A673 (cell line): ENCODE results near the gene GGA3. TPM values are rescaled to one million over a fixed set of nuclear protein-coding genes. Genes with fewer than 3 reads are reported as not detected.
"Not testable (repeated sequence)": the region's sequence is repeated elsewhere in the genome, so short reads cannot be mapped to it uniquely, and the experiment has no call there.

ENCODE experiments used
- BruUV-seq: library from RNA; stranded (reverse); fragments of 400-500 nt; replicated peaks from 2 replicates; lab custom pipeline; 2021; lab: Mats Ljungman, UMichigan
- CTCF ChIA-PET: fragments of 300-600 bp; sonication (Branson Sonifier 250); formaldehyde crosslinking; loops from one replicate; lab custom pipeline; 2022; ENCODE audit warnings: antibody characterized with exemption; lab: Charles Lee
- POLR2A ChIA-PET: fragments of 300-600 bp; sonication (Branson Sonifier 250); formaldehyde crosslinking; loops from one replicate; lab custom pipeline; 2022; ENCODE audit warnings: antibody characterized with exemption; ENCODE audit not compliant: low non-redundant PET; lab: Charles Lee
- DNase-seq: peaks from one replicate; pipeline ENCODE4 v3.0.0-alpha.2; 2015; ENCODE audit warnings: low spot score
- H3K27ac ChIP-seq: fragments of 200-600 bp; sonication (generic); 2 replicates; pipeline ENCODE4 v1.5.1; 2016; ENCODE audit warnings: mixed run types, low read depth, mild to moderate bottlenecking, mixed read lengths, antibody characterized with exemption, low read length; ENCODE audit not compliant: poor library complexity, severe bottlenecking
- H3K27me3 ChIP-seq: fragments of 200-600 bp; sonication (generic); replicated peaks from 2 replicates; pipeline ENCODE4 v1.6.1; 2017; ENCODE audit warnings: mixed run types, low read depth, mild to moderate bottlenecking, mixed read lengths, antibody characterized with exemption, low read length; ENCODE audit not compliant: insufficient read depth, poor library complexity
- H3K36me3 ChIP-seq: fragments of 200-600 bp; sonication (generic); 2 replicates; pipeline ENCODE4 v1.6.1; 2016; ENCODE audit warnings: mixed run types, mild to moderate bottlenecking, mixed read lengths, antibody characterized with exemption, low read length; ENCODE audit not compliant: insufficient read depth, poor library complexity, severe bottlenecking
- H3K4me1 ChIP-seq: fragments of 200-600 bp; sonication (generic); 2 replicates; pipeline ENCODE4 v1.6.1; 2017; ENCODE audit warnings: mixed run types, mild to moderate bottlenecking, mixed read lengths, antibody characterized with exemption, low read length; ENCODE audit not compliant: insufficient read depth, poor library complexity, severe bottlenecking
- H3K4me3 ChIP-seq: fragments of 200-600 bp; sonication (generic); 2 replicates; pipeline ENCODE4 v1.5.1; 2016; ENCODE audit warnings: low read depth, mixed run types, mild to moderate bottlenecking, mixed read lengths, low read length; ENCODE audit not compliant: poor library complexity, severe bottlenecking
- H3K9me3 ChIP-seq: fragments of 200-600 bp; sonication (generic); 2 replicates; pipeline ENCODE4 v1.6.1; 2016; ENCODE audit warnings: mixed run types, low read depth, mild to moderate bottlenecking, mixed read lengths, antibody characterized with exemption, low read length; ENCODE audit not compliant: poor library complexity, severe bottlenecking
- CTCF ChIP-seq: fragments of 300-800, 200-600 bp; sonication (generic); conservative IDR thresholded peaks from 2 replicates; pipeline ENCODE4 v1.5.1; 2017; ENCODE audit warnings: low read depth, mild to moderate bottlenecking, antibody characterized with exemption, low read length, moderate library complexity, mixed read lengths
- EZH2 ChIP-seq: fragments of 200-600 bp; sonication (generic); IDR thresholded peaks from 2 replicates; pipeline ENCODE4 v1.6.1; 2017; ENCODE audit warnings: borderline replicate concordance, low read depth, mild to moderate bottlenecking, mixed read lengths, antibody characterized with exemption, low read length; ENCODE audit not compliant: poor library complexity, severe bottlenecking
- intact Hi-C: fragments of 100-400 bp; cut with micrococcal nuclease; formaldehyde crosslinking; loops from one replicate; pipeline ENCODE4 v1.10.0; 2022; ENCODE audit not compliant: unreplicated experiment
- total RNA-seq: library from RNA; stranded (reverse); gene quantifications from 2 replicates; pipeline ENCODE4 v1.2.3, GENCODE V29; 2021

Gene GGA3
- total RNA-seq, 1 experiment from 2014 or later: 52.7 TPM

- H3K27ac ChIP-seq, H3K9me3 ChIP-seq, POLR2A ChIA-PET, BruUV-seq, intact Hi-C loops, H3K4me1 ChIP-seq, H3K4me3 ChIP-seq, H3K27me3 ChIP-seq, DNase-seq, CTCF ChIA-PET, H3K36me3 ChIP-seq: not testable (repeated sequence)
These were observed 5.3 kb downstream of the GGA3 start for GRCh38 chr17:75255954-75256698.

GRCh38 chr17:75252039-75252816 is 9.2 kb downstream of the GGA3 start:
- no TSS peak for BruUV-seq
- Histone ChIP-seq H3K4me3 (no peak overlapping the region), H3K27me3 (no peaks in the 10 kb centered on the region), H3K27ac (no peak overlapping the region), H3K9me3 (no peaks in the 10 kb centered on the region), H3K4me1 (peaks cover 4% of the 10 kb centered on the region), H3K36me3 (no peaks in the 10 kb centered on the region)
- ChIA-PET POLR2A (no interaction called here), CTCF (interaction anchor here (0.7 kb wide), 1 partner anchor 93 kb away, joined by 6 read pairs; no protein-coding TSS in a partner anchor)
- intact Hi-C loops: no loop called here
- DNase-seq: no peak
- TF ChIP-seq CTCF (no peak), EZH2 (no peak)

GRCh38 chr17:75250009-75250471 is 11.4 kb downstream of the GGA3 start:
- DNase-seq: peak; percentile 52
- peaks cover 14% of the 10 kb centered on the region for H3K36me3 ChIP-seq
- ChIA-PET CTCF (interaction anchor here (0.6 to 1.3 kb wide), 2 partner anchors 10 to 291 kb away, joined by 4 to 6 read pairs; no protein-coding TSS in a partner anchor), POLR2A (interaction anchor here (0.6 kb wide), 1 partner anchor 39 kb away, joined by 5 read pairs; the partner anchor contains the start of gene SLC25A19)
- no TSS peak for BruUV-seq
- H3K9me3 ChIP-seq: no peaks in the 10 kb centered on the region
- no peak overlapping the region for H3K4me3 ChIP-seq
- H3K4me1 ChIP-seq: peaks cover 4% of the 10 kb centered on the region
- intact Hi-C loops: no loop called here
- no peaks in the 10 kb centered on the region for H3K27me3 ChIP-seq
- no peak for TF ChIP-seq EZH2
- TF ChIP-seq CTCF: no peak
- H3K27ac ChIP-seq: peak overlapping the region; percentile 14
